GM10847 (cell line): ENCODE data around the gene AGMO.

Experiments
- POLR2A ChIP-seq: IDR thresholded peaks from 2 replicates; pipeline ENCODE4 v1.6.1; 2011; ENCODE audit not compliant: insufficient read length; ENCODE audit errors: extremely low read depth

The AGMO gene

GRCh38 chr7:15367897-15368296, 193.9 kb downstream of the AGMO start:
- no peak for TF ChIP-seq POLR2A

- TF ChIP-seq POLR2A: no peak
Measured at GRCh38 chr7:15358112-15358511, 203.7 kb downstream of the AGMO start.

- no peak for TF ChIP-seq POLR2A
Measured at GRCh38 chr7:15352421-15353206, 209.2 kb downstream of the AGMO start.

GRCh38 chr7:15345216-15345615, 216.6 kb downstream of the AGMO start:
- no peak for TF ChIP-seq POLR2A

- no peak for TF ChIP-seq POLR2A
Measured at GRCh38 chr7:15341817-15342216, 220.0 kb downstream of the AGMO start.

DNA sequence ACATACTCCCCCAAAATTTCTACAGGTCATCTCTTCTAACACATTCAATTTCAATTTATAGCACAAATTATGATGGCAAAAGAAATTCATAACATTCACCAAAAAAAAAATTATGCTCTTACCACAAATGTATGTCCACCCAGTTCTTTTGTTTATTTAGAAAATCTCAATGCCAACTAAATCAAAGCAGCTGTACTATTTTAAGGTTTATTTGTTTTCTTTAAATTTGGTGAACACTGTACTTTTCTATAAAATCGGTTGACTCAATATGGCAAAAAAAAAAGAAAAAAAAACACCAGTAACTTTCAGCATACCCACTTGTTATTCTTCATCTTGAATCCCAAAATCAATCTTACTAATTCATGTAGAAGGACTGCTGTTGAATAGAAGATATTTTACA, 225.7 kb downstream of the AGMO start:
- TF ChIP-seq POLR2A: no peak

DNA sequence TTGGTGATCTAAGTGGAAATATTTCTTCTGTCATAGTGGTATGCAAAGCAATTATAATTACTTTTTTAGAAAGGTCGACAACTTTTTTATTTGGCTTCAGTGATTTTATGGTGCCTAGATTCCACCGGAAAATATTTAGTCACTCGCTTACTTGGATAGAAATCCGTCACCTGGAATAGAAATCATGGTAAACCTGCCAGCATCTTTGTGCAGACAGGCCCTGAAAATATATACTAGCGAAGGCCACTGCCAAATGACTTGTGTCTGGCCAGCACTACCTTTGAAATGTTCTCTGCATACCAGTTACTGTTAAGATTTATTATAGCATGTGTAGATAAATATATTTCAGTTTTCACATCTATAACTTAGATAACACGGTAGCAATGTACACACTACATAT, 226.4 kb downstream of the AGMO start:
- TF ChIP-seq POLR2A: no peak

- no peak for TF ChIP-seq POLR2A
Measured at GRCh38 chr7:15334536-15335263, 227.1 kb downstream of the AGMO start.

- no peak for TF ChIP-seq POLR2A
Measured at GRCh38 chr7:15332956-15333355, 228.9 kb downstream of the AGMO start.

- no peak for TF ChIP-seq POLR2A
Measured at GRCh38 chr7:15330943-15331342, 230.9 kb downstream of the AGMO start.

- TF ChIP-seq POLR2A: no peak
Measured at GRCh38 chr7:15327001-15327400, 234.8 kb downstream of the AGMO start.

GRCh38 chr7:15326044-15326644, 235.7 kb downstream of the AGMO start:
- no peak for TF ChIP-seq POLR2A

- TF ChIP-seq POLR2A: no peak
Measured at GRCh38 chr7:15323550-15323949, 238.3 kb downstream of the AGMO start.

DNA sequence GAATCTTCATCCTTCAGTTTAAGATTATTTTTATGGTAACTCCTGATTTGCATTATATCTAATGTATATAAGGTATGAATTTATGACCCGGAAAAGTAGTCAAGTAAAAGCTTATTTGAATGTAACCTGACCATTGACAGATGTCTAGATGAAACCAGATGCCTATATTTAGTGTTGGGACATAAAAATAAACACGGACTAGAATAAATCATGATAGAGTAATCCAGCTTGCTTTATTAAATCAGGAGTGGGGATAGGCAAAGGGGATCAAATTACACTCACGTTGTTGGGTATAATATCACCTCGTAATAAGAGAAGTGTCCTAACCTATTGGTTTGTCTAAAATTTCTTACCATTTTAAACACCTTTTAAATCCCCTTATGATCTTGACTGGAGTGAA, 244.6 kb downstream of the AGMO start:
- no peak for TF ChIP-seq POLR2A

DNA sequence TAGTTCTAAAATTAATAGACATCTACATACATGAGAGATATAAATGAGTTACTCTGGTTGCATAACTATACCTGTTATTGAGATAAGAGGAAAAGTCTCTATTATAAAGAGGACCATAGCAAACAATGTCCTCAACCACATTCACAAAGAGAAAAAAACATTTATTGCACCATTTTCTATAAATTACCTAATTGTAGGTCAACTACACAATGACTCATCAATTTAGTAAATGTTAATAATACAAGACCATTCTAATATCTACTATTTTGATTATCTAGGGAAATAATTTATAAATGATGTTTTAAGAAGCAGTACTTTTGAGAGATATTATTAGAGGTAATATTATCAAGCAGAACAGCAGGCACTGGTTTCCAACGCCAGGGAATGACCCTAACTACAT, 246.1 kb downstream of the AGMO start:
- no peak for TF ChIP-seq POLR2A

DNA sequence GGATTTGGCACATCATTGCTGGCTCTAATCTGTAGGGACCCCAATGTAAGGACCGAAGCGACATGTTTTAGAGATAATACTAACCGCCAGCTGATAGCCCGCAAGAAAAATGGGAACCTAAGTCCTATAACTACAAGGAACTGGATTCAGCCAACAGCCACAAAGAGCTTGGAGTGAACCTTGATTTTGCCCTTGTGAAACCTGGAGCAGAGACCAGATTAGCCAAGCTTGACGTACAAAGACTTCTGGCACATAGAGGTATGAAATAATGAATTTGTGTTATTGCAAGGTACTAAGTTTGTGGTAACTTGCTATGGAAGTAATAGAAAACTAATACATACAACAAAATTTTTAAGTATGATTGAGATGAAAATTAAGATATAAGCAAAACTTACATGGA, 246.9 kb downstream of the AGMO start:
- no peak for TF ChIP-seq POLR2A
